ENCODE measurements around the gene CACNA1C.
"Not testable (repeated sequence)": the region's sequence is repeated elsewhere in the genome, so short reads cannot be mapped to it uniquely, and the experiment has no call there.

CACNA1C gene

DNA sequence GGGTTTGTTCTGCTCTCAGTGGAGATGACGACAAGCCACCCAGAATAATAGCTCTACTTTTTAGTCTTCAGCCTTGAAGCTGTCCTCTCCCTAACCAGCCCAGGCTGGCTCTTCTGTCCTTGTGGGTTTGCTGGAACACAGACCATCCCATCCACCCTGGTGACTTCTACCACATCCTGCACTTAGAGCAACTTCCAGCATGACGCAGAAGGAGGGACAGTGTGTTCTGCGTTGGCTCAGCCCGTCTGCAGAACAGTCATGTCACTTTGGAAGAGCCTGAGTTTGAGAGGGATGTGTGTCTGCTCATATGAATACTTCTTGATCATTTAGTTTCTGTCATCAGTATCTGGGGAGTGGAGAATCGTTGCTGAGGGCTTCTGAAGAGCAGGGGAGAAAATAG, 198.0 kb downstream of the CACNA1C start:
- TF ChIP-seq, protein P1, sequence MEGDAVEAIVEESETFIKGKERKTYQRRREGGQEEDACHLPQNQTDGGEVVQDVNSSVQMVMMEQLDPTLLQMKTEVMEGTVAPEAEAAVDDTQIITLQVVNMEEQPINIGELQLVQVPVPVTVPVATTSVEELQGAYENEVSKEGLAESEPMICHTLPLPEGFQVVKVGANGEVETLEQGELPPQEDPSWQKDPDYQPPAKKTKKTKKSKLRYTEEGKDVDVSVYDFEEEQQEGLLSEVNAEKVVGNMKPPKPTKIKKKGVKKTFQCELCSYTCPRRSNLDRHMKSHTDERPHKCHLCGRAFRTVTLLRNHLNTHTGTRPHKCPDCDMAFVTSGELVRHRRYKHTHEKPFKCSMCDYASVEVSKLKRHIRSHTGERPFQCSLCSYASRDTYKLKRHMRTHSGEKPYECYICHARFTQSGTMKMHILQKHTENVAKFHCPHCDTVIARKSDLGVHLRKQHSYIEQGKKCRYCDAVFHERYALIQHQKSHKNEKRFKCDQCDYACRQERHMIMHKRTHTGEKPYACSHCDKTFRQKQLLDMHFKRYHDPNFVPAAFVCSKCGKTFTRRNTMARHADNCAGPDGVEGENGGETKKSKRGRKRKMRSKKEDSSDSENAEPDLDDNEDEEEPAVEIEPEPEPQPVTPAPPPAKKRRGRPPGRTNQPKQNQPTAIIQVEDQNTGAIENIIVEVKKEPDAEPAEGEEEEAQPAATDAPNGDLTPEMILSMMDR (conservative IDR thresholded peaks at IDR 0.05), result no peak
- TF ChIP-seq ZFX (IDR thresholded peaks at IDR 0.05), result no peak

DNA sequence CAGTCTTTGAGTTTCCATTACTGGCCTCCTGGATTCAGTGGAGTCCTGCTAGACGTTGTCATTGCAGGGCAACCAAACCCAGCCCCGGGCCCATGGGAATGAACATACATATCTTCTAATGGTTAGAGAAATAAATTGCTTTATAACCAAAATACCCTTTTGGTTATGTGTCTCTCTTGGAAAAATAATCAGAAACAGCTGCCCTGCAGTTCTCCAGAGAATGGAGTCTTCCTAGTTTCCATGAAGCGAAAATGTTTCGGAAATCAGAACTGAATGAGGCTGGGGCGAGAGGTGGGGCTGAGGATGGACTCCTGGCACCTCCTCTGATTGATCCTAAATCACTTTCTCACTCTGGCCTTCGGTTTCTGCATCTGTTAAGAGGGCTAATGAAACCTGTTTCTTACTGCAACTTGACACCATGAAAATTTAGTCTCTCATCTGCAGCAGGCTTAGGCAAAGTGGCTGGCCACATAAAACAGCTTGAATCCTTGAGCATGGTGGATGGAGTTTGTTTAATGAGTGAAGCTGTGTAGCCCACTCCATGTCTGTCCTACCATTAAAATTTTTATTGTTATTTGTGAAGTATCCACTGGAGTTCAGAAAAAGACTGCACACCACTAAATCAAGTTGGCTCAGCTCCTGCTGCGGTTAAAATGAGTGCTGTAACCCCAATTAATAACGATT, 198.9 kb downstream of the CACNA1C start:
- H3K27ac ChIP-seq, result no peak overlapping the region
- TF ChIP-seq, protein P1 (conservative IDR thresholded peaks at IDR 0.05), result no peak
- TF ChIP-seq ZFX (IDR thresholded peaks at IDR 0.05), result no peak

More for the DNA sequence above, 198.0 kb downstream of the CACNA1C start:
- no peak overlapping the region for H3K27ac ChIP-seq

DNA sequence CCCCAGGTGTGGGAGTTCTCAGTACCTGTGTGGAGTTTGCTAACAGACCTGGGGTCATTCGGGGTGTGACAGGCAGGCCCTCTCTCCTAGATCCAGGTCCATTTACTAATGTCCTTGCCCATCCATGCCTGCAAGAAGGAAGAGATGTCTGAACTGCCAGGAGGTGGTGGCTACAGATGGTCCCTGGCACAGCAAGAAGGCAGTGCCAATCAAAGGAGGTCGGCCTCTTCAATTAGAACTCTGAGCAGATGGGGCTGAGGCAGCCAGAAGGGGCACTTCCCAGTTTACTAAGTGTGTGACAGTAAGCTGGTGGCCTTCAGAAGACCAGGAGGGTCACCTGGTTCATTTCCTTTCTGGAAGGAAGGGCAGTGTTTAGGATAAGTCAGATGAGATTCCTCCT, 202.5 kb downstream of the CACNA1C start:
- TF ChIP-seq, protein P1 (conservative IDR thresholded peaks at IDR 0.05), result no peak
- TF ChIP-seq ZFX (IDR thresholded peaks at IDR 0.05), result no peak
- H3K27ac ChIP-seq, result no peak overlapping the region

DNA sequence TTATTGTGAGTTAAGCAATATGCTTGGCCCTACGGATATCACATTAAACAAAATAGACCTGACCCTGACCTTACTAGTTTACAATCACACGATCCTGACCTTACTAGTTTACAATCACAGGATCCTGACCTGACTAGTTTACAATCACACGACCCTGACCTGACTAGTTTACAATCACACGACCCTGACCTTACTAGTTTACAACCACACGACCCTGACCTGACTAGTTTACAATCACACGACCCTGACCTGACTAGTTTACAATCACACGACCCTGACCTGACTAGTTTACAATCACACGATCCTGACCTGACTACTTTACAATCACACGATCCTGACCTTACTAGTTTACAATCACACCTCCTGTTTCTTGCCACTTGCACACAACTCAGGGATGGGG, 202.9 kb downstream of the CACNA1C start:
- not testable (repeated sequence) for H3K27ac ChIP-seq

DNA sequence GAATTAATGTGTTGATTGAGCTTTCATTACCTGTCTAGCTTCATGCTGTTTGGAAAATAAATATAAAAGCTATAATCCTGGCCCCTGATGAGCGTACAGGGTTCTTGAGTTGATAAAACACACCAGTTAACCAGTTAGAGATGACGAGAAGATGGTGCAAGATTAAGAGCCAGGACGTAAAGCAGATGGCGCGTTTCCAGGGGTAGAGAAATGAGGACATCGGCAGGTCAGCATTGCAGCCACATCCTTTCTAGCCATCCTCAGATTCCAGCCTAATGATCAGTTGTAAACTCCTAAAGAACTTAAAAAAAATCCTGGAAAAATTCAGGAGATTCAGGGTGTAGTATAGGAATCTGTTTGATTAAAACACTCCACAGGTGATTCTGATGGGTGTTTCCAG, 203.7 kb downstream of the CACNA1C start:
- H3K27ac ChIP-seq, result no peak overlapping the region
- TF ChIP-seq, protein P1 (conservative IDR thresholded peaks at IDR 0.05), result no peak
- no peak for TF ChIP-seq ZFX (IDR thresholded peaks at IDR 0.05)

DNA sequence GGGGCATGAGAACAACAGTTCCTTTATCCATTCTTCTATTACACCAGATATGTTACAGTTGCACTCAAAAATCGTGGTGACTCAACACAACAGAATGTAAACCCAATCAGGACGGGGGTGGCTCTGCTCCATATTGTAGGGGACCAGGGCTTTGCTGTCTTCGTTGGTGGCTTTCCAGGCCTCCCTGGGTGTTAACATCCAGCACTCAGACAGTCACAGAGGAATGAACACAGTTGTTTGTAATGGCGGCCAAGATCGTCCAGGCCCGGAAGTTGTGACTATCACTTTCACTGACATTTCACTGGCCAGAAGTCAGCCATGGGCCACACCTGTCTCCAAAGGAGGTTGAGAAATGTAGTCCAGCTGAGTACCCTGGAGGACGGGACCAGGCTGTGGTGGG, 204.1 kb downstream of the CACNA1C start:
- no peak overlapping the region for H3K27ac ChIP-seq

DNA sequence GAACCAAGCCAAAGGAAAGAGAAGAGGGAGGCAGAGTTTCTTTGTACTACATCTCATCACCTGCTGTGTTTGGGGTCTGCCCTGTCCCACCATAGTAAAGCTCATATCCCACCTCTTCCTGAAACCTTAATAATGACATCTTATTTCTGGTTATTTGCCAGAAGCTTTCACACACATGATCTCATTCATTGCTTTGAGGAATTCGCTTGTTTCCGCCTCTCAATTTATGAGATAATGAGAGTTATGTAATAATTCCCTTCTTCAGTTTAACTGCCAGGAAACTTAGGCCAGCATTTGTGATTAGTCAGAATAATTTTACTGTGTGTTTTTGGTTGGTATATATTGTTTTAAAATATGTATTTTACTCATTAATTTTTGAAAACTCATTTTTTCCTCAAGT, 205.2 kb downstream of the CACNA1C start:
- H3K27ac ChIP-seq, result no peak overlapping the region
- TF ChIP-seq, protein P1 (conservative IDR thresholded peaks at IDR 0.05), result no peak
- TF ChIP-seq ZFX (IDR thresholded peaks at IDR 0.05), result no peak

More for the DNA sequence above, 204.1 kb downstream of the CACNA1C start:
- TF ChIP-seq, protein P1 (conservative IDR thresholded peaks at IDR 0.05), result no peak
- TF ChIP-seq ZFX (IDR thresholded peaks at IDR 0.05), result no peak

DNA sequence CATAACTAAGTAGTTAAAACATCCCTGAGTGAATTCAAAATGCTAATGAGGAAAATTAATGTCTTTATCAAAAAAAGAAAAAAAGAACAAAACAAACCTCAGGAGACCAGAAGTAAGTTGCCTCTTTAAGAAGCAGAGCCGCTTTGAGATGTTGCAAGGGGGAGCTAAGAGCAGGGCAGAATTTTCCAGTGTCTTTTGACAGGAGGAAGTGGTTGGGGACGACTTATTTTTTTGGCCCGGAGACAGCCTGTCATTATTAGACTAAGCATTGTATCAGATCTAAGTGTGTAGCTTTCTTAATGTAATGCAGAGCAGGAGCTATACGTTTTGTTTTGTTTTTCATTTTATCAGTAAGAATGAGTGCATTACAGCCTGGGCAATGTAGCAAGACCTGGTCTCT, 206.6 kb downstream of the CACNA1C start:
- H3K27ac ChIP-seq, result no peak overlapping the region

More for the DNA sequence above, 206.6 kb downstream of the CACNA1C start:
- TF ChIP-seq ZFX (IDR thresholded peaks at IDR 0.05), result no peak
- TF ChIP-seq, protein P1 (conservative IDR thresholded peaks at IDR 0.05), result no peak

Data from C4-2B (cell line).